HG03571 (cell line): Measurements from ENCODE around the gene PDE4B.

Source experiments
- ATAC-seq: cut with Tn5 transposase; IDR thresholded peaks from one replicate; pipeline ENCODE4 v1.9.1; 2021; ENCODE audit not compliant: unreplicated experiment

The PDE4B gene

GRCh38 chr1:65880611-65881010 lies 87.9 kb downstream of the PDE4B start:
- ATAC-seq, result no peak

DNA sequence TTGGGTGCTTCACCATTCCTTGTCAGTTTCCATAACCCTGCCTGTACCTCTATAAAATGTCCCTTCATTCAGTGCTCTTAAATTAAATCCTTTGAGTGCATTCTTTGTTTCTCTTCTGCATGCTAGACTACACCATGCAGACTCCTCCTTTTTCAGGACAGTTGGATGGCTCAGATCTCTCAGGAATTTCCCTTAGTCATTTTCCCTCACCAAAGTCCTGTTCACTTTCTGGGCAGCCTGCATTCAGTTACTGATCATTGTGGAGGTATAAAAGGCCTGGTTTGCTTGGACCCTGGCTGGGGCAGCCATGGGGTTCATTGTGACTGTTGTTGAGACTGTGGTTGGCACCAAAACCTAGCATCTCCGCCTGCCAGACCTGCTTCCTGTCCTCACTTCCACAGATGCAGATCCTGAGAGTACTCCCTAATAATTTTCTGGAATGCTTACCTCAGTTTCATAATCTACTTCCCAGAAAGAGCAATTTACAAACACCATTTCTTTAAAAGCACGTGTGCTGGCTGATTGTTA lies 88.4 kb downstream of the PDE4B start:
- ATAC-seq, result no peak

- no peak for ATAC-seq
Observed at GRCh38 chr1:65882076-65882475, 89.4 kb downstream of the PDE4B start.

DNA sequence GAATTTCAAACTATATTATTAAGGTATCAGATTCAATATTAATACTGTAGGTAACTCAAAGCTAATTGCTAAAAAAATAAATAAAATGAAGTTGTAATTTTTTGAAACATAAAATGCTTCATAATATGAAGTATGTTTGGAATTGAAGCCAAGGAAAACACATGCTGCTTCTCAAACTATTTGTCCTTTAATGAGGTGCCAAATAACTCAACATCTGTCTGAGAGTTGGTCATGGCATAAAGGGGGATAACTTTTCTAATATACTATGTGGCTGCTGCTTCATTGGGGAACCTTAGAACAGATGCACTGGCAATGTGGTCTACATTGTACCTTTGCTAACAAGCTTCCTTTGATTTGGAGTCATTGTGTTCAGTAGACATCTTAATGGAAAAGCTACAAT lies 96.7 kb downstream of the PDE4B start:
- no peak for ATAC-seq

DNA sequence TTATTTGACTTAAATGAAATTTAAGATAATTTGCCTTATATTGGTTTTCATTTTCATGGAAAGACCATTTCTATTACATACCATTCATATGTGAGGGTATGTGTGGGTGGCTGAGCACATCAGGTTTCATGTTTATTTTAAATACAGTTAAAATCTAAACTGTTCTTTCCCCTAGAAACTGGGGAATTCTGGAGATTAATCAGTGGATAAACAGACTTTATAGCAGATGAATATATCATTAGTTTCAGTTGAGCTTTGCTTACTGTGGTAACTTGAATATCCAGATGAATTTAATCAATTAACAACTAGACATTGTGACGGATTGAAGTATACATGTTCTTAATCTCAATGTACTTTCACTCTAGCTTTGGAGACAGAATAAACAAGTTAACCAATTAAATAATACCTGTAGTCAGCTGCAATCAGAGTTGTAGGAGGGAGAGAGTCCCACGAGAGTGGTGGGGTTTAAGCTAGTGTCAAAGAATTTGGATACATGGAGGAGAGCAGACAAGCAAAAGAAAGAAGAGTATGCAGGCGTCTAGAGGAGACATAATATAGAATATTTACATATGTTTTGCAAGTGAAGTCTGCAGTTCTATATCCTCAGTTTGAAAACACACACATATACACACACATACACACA lies 97.6 kb downstream of the PDE4B start:
- ATAC-seq, result no peak

GRCh38 chr1:65894738-65895605 lies 102.3 kb downstream of the PDE4B start:
- ATAC-seq, result peak; percentile 94

DNA sequence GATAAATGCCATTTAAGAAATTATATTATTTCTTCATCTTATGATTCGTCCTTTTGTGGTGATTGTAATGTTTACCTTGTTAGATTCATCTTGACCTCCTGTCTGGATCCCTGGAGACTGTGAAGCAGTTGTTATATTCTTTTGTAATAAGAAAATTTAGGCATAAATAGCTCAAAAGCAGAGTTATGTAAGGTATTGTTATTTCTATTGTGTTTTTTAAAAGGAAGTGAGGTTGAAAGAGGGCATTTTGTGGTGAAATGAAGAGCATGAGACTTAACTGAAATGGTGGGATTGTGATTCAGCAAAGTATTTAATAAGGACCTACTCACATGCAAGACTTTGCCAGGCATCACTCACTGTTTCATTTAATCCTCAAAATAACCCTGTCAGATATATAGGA lies 104.0 kb downstream of the PDE4B start:
- ATAC-seq, result no peak

- no peak for ATAC-seq
Observed at GRCh38 chr1:65897485-65897884, 104.8 kb downstream of the PDE4B start.

DNA sequence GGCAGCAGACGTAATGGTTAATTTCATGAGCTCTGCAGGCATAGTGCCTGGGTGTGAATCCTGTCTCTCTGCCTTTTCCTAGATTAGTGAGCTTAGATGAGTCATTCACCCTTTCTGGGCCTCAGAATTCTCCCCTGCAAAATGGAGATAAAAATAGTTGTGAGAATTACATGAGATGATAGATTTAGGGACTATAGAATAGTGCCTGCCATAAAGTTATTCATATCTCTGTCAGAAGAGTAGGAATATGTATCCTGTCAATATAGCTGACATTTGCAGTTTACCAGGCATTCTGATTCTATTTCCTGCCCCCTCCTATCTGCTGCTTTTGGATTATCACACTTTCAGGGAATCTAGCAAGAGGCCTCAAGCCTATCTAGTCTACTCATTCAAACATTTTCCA lies 112.0 kb downstream of the PDE4B start:
- no peak for ATAC-seq

DNA sequence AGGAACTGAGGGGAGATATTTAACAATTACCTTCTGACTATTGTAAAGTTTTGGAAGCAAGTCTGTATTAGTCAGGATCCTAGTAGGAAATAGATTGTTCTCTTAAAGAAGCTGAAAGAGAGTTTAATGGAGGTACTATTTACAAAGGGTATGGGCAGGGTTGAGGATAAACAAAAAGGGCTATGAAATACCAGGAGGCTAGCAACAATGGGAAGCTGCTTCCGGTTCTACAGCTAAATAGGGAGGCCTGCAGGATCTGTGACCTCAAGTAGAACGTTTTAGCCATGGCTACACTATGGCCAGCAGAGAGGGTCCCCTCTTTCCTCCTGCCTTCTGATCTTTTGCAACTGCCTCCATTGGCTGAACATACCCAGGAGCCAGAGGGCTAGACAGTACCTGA lies 117.7 kb downstream of the PDE4B start:
- no peak for ATAC-seq

- no peak for ATAC-seq
Observed at GRCh38 chr1:65911679-65912078, 119.0 kb downstream of the PDE4B start.

- ATAC-seq, result no peak
Observed at GRCh38 chr1:65918564-65918963, 125.9 kb downstream of the PDE4B start.

DNA sequence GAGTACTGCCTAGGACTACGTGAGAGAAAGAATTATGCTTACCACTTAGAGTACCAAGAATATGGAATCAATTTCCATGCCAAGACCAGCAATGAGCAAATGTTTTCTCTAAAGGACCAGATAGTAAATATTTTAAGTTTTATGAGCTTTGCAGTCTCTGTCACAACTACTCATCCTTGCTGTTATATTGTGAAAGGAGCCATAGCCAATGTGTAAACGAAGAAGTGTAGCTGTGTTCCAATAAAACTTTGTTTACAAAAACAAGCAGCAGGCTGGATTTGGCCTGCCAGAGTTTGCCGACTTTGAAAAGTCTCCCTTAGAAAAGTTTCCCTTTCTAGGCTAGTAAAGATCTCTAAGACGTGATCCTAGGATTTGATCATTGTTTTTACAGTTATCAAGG lies 128.8 kb downstream of the PDE4B start:
- ATAC-seq, result no peak

DNA sequence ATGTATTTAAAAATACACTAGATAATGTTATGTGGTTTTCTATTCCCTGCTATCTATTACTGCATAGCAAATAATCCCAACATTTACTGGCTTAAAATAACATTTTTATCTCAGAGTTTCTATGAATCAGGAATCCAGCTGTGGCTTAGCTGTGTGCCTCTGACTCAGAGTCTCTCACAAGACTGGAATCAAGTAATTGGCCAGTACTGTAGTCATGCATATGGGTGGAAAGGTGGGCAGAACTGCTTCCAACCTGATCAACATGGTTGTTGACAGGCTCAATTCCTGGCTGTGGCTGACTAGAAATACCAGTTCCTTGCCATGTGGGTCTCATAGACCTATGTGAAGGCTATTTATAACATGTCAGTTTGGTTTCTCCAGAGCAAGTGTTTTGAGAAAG lies 131.8 kb downstream of the PDE4B start:
- no peak for ATAC-seq

DNA sequence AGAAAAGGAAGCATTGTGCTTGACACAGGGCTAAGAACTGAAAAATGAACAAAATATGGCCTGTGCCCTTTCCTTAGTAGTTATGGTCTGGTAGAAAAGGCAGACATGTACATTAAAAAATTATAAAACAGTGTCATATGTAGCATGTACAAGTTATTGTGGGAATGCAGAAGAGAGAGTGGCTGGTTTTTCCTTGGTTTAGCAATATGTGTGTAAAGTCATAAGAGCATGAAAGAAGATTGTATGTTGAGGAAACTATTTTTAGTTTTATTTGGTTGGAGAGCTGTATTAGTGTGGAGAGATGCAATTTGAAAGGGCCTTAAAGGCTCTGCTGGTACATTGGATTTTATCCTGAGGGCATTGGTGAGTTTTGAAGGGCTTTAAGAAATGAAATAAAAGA lies 145.8 kb downstream of the PDE4B start:
- ATAC-seq, result no peak

- no peak for ATAC-seq
Observed at GRCh38 chr1:65939191-65939590, 146.5 kb downstream of the PDE4B start.

DNA sequence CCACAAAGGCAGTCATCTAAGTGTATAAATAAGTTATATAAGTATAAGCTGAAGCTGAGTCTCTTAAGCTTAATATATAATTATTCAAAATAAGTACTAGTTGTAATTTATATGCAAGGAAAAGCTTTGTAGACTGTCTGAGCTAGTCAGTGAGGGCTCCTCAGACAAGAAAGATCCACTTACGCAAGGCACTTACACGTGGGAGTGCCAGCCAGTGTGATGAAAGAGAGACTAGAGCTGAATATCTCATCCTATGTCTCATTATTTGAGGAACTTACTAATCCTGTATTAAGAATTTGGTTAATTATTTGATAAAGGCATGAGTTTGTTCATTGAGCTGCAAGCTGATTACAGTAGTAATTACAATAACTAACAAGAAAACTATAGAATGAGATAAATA lies 146.9 kb downstream of the PDE4B start:
- no peak for ATAC-seq

GRCh38 chr1:65940126-65940525 lies 147.4 kb downstream of the PDE4B start:
- ATAC-seq, result no peak

DNA sequence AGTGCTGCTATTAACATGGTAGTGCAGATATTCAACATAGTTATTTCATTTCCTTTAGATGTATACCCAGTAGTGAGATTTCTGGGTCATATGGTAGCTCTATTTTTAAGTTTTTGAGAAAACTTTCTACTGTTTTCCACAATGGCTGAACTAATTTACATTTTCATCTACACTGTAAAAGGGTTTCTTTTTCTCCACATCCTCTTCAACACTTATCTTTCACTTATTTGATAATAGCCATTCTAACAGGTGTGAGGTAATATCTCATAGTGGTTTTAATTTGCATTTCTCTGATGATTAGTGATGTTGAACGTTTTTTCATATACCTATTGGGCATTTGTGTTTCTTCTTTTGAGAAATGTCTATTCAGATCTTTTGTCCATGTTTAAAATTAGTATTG lies 149.8 kb downstream of the PDE4B start:
- no peak for ATAC-seq

- ATAC-seq, result no peak
Observed at GRCh38 chr1:65946376-65946775, 153.7 kb downstream of the PDE4B start.

DNA sequence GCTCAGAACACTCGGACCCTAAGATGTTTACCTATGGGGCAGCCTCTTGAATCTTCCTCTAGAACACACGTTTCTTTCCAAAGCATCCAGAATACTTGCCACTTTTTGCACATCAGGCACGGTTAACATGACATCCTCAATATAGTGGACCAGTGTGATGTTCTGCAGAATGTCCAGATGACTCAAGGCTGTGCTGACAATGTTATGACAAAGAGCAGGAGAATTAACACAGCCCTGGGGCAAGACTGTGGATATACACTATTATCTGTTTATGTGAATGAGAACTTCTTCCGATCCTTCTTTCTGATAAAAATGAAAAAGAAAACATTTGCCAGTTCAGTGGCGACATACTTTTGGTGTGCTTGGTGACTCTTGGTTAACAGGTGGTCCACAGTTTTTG lies 154.3 kb downstream of the PDE4B start:
- no peak for ATAC-seq

GRCh38 chr1:65948609-65949229 lies 156.0 kb downstream of the PDE4B start:
- ATAC-seq, result no peak
